GM12892 (cell line): ENCODE measurements around the gene RNF183.

ENCODE experiments used
- POLR2A ChIP-seq: IDR thresholded peaks from 2 replicates; pipeline ENCODE4 v1.6.1; 2011; ENCODE audit warnings: low read depth, low read length, control low read depth
- POLR2AphosphoS5 ChIP-seq: IDR thresholded peaks from 2 replicates; pipeline ENCODE4 v1.6.1; 2011; ENCODE audit warnings: low read depth, low read length, control low read depth
- TAF1 ChIP-seq: IDR thresholded peaks from 2 replicates; pipeline ENCODE4 v1.6.1; 2011; ENCODE audit warnings: low read depth, mild to moderate bottlenecking, control low read depth, low read length, borderline replicate concordance

GRCh38 chr9:113337714-113338113 lies 34.5 kb upstream of the RNF183 start:
- TF ChIP-seq POLR2A (no peak), POLR2AphosphoS5 (no peak), TAF1 (no peak)
